GOT3 (cell line): ENCODE results near the gene HNRNPF.
"Not testable (repeated sequence)": the region's sequence is repeated elsewhere in the genome, so short reads cannot be mapped to it uniquely, and the experiment has no call there.

Experiments used
- DNase-seq: peaks from one replicate; lab custom pipeline; 2025; ENCODE audit warnings: mixed read lengths; lab: John Stamatoyannopoulos, UW

Gene HNRNPF

DNA sequence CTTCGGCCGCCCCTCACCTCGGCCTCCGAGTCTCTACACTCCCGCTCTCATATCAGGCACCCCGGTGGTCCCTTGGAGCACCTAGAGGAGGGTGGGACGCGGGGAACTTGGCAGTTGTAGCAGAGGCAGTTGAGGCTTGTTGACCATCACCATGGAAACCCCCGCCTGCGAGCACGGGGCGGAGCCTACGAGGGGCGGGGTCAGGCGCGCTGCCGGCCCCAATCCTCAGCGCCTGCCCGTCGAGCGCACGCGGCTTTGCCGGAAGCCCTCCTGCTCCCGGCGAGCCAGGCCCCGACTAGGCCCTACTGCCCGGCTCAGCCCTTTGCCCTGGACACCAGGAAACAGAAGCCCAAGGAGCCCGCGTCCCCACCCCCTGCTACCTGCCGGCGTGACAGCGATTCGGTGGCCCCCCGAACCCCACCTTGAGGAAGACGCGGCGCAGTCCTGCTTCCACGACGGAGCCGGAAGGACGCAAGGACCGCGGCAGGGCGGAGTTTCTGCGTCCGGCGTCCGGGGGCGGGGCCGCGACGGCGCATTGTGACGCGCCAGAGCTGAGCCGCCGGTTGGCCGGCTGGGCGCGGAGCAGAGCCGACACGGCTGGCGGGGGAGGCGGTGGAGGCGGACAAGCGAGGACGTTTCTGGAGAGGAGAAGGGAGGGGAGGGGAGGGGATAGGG lies at the start of gene HNRNPF:
HNRNPF (minus strand) TSS at position 477 of the 675 bp plus-strand sequence. CDS start 21,302 bp downstream, outside the sequence.
- DNase-seq: peak; percentile 91

DNA sequence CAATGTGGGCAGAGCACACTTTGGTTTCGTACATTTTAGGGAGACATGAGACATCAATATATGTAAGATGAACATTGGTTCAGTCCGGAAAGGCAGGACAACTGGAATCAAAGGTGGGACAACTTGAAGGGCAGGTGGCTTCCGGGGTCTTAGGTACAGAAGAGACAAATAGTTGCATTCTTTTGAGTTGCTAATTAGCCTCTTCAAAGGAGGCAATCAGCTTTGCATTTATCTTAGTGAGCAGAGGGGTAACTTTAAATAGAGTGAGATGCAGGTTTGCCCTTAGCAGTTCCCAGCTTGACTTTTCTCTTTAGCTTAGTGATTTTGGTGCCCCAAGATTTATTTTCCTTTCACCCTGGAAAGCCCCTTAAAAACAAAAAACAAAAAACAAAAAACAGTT lies 49.2 kb upstream of the HNRNPF start:
- no peak for DNase-seq

GRCh38 chr10:43456561-43456960 lies 47.6 kb upstream of the HNRNPF start:
- DNase-seq: not testable (repeated sequence)

GRCh38 chr10:43454025-43454424 lies 45.0 kb upstream of the HNRNPF start:
- DNase-seq: not testable (repeated sequence)

DNA sequence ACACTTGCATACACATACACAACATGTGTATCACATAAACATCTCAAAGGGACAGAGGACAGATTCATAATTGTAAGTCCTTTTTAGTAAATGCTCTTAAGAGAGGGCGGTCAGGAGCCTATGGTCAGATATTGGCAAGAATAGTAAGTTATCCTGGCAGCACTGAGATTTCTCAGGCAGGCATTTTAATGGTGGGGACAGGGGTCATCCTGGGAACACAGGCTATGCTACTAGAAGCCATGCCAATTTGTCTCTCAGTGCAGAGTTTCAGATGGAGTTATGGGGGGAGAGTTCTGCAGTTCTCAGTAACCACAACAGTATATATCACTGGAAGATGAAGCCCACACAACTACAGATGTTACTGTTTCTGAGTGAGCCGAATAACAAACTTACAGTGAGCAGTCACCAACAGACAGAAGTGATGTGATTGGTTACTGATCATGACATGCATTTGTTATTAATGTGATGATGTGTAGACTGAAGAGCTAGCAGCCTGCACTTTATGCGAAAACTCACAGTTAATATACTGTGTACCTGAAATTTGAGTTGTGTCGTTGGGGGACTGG lies 44.4 kb upstream of the HNRNPF start:
- no peak for DNase-seq

GRCh38 chr10:43452356-43452914 lies 43.4 kb upstream of the HNRNPF start:
- no peak for DNase-seq

GRCh38 chr10:43448742-43449141 lies 39.8 kb upstream of the HNRNPF start:
- DNase-seq: no peak

DNA sequence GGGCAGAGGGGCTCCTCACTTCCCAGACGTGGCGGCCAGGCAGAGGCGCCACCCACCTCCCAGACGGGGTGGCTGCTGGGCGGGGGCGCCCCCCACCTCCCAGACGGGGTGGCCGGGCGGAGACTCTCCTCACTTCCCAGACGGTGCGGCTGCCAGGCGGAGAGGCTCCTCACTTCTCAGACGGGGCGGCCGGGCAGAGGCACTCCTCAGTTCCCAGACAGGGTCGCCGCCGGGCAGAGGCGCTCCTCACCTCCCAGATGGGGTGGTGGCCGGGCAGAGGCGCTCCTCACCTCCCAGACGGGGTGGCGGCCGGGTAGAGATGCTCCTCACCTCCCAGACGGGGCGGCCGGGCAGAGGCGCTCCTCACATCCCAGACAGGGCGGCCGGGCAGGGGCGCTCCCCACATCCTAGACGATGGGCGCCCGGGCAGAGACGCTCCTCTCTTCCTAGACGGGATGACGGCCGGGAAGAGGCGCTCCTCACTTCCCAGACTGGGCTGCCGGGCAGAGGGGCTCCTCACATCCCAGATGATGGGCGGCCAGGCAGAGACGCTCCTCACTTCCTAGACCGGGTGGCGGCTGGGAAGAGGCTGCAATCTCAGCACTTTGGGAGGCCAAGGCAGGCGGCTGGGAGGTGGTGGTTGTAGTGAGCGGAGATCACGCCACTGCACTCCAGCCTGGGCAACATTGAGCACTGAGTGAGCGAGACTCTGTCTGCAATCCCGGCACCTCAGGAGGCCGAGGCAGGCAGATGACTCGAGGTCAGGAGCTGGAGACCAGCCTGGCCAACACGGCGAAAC lies 37.4 kb upstream of the HNRNPF start:
- not testable (repeated sequence) for DNase-seq

DNA sequence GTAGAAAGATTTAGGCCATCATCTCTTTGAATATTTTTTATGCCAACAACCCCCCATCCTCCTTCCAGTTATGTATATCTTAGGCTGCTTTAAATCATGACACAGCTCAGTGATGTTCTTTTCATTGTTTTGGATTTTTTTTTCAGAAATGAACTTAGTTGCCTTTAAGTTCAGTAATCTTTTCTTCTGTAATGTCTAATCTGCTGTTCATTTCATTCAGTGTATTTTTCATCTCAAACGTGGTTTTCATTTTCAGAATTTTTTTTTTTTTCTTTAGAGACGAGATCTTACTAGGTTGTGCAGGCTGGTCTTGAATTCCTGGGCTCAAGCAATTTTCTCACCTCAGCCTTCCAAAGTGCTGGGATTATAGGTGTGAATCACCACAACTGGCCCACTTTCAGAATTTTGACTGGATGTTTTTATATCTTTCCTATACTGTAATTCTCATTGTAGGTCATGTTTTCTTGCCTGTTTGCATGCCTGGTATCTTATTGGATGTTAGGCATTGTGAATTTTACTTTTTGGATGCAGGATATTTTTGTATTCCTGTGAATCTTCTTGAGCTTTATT lies 36.0 kb upstream of the HNRNPF start:
- DNase-seq: no peak

- no peak for DNase-seq
Observed at GRCh38 chr10:43444323-43444722, 35.3 kb upstream of the HNRNPF start.

GRCh38 chr10:43440463-43441134 lies 31.6 kb upstream of the HNRNPF start:
- no peak for DNase-seq

DNA sequence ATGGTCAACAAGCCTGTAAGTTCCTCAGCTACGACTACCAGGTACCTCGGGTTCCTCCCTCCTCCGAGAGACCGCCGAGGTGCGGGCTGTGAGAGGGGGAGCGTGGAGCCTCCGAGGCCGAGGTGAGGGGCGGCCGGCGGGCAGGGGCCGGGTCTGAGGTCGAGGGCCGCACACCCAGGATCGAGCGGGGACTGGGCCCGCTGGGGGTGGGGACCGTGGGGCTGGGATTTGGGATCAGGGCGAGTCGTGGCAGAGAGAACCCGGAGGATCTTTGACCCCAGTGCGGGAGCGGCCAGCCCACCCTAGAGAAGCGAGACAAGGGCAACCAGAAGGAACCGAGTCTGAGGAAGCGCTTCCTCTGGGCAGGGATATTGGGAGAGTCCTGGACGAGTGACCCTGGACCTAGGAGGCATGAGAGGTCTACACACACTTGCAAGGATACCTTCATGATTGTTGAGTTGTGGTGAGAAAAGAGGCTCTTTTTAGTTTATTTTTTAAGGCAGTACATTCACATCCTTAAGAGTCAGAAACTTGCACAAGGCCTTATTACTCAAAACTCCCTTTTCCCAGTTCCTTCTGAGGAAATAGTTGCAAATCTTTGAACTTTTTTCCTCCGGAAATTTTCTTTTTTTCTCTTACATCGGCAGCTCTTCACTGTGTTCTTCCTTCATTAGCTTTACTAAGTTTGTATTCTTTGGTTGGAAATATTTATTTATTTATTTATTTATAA lies 28.3 kb upstream of the HNRNPF start:
- peak; percentile 58 for DNase-seq

GRCh38 chr10:43436291-43437140 lies 27.5 kb upstream of the HNRNPF start, which contains the start of gene ZNF487:
TSS of gene ZNF487 (plus strand) at chr10:43437111. CDS start at chr10:43475814, 38,703 bp downstream.
- peak; percentile 74 for DNase-seq

DNA sequence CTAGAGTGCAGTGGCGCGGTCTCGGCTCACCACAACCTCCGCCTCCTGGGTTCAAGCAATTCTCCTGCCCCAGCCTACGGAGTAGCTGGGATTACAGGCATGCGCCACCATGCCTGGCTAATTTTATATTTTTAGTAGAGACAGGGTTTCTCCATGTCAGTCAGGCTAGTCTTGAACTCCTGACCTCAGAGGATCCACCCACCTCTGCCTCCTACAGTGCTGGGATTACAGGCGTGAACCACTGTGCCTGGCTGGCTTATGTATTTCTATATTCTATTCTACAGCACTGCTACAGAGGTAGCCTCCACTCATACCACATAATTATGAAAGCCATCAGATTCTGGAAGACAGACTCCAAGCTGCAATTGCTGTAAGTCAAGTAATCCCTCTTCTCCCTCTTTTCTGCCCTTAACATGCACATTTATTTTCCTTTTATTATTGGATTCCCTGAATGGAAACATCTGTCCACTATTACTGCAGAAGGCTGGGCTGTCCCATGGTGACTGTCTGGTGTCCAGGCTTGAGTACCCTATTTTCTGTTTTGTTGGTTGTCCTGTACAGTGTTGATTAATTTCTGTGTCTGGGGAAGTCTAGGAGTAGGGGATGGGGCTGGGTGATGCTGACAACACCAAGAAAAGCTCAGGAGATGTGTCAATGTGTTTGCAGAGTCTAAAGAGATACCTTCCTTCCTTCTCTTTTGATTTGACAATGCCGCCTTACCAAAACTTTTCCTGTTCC lies 22.1 kb upstream of the HNRNPF start:
- DNase-seq: no peak

GRCh38 chr10:43427166-43427825 lies 18.3 kb upstream of the HNRNPF start:
- no peak for DNase-seq

DNA sequence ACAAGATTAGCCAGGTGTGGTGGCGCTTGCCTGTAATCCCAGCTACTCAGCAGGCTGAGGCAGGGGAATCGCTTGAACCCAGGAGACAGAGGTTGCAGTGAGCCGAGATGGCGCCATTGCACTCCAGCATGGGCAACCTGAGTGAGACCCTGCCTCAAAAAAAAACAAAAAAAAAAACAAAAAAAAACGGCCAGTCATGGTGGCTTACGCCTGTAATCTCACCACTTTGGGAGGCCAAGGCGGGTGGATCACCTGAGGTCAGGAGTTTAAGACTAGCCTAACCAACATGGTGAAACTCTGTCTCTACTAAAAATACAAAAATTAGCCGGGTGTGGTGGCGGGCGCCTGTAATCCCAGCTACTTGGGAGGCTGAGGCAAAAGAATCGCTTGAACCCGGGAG lies 17.5 kb upstream of the HNRNPF start:
- DNase-seq: not testable (repeated sequence)

DNA sequence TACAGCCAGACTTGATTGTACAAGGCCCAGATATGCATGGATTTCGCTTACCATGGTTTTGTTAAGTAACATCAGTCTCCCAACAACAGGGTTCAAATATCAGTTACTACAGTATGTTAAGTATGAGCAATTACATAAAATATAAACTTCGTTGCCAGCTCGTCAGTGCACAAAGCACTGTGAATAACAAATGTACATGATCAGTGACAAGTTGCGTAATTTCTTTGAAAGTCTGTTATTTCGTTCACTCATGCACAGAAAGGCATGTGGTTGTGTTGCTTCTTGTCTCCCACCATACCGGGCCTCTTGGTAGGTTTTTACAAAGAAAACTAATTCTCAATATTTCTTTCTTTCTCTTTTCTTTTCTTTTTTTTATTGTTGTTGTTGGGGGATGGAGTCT lies 15.4 kb upstream of the HNRNPF start:
- DNase-seq: no peak

GRCh38 chr10:43421944-43422343 lies 13.0 kb upstream of the HNRNPF start:
- DNase-seq: not testable (repeated sequence)

DNA sequence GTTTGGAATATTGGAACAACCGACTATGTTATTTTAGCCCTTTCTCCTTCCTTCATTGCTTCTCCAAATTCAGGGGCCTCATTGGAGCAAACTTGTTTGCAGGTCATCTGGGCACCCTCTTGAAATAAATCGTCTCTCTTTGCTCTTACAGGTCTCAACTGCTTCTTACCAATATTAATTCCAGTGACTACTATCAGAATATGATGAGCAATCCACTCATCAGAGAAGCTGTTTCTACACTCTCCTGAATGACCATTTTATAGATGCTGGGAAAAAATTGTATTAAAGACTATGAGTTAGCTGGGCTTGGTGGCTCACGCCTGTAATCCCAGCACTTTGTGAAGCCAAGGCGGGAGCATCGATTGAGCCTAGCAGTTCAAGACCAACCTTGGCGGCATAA lies 12.5 kb upstream of the HNRNPF start:
- DNase-seq: no peak
